ENCODE results near the gene ACSL1.

The ACSL1 gene

GRCh38 chr4:184719407-184719806 is 106.4 kb downstream of the ACSL1 start:
- Mint-ChIP-seq H3K27ac (no peak overlapping the region), H3K4me1 (peaks cover 14% of the 10 kb centered on the region), H3K27me3 (no peaks in the 10 kb centered on the region), H3K4me3 (no peak overlapping the region), H3K9me3 (peaks cover 8 to 13% of the 10 kb centered on the region in 2 donors)
- ATAC-seq (no peak), DNase-seq (no peak)

GRCh38 chr4:184715526-184715925 is 110.2 kb downstream of the ACSL1 start:
- DNase-seq, result no peak
- ATAC-seq, result no peak
- Mint-ChIP-seq H3K27ac (no peak overlapping the region), H3K4me1 (peaks cover 5% of the 10 kb centered on the region), H3K9me3 (no peaks in the 10 kb centered on the region), H3K4me3 (no peak overlapping the region), H3K27me3 (no peaks in the 10 kb centered on the region)

- Mint-ChIP-seq H3K27me3 (no peaks in the 10 kb centered on the region), H3K27ac (no peak overlapping the region), H3K4me1 (peaks cover 5% of the 10 kb centered on the region), H3K9me3 (no peaks in the 10 kb centered on the region), H3K4me3 (no peak overlapping the region)
- no peak for DNase-seq
- no peak for ATAC-seq
These were observed 111.9 kb downstream of the ACSL1 start for GRCh38 chr4:184713887-184714286.

- DNase-seq, result no peak
- no peak overlapping the region for H3K27ac Mint-ChIP-seq
- H3K9me3 Mint-ChIP-seq, result no peaks in the 10 kb centered on the region
- peaks cover 1% of the 10 kb centered on the region for H3K4me1 Mint-ChIP-seq
- H3K27me3 Mint-ChIP-seq, result no peaks in the 10 kb centered on the region
- H3K4me3 Mint-ChIP-seq, result no peak overlapping the region
- no peak for ATAC-seq
These were observed 113.4 kb downstream of the ACSL1 start for GRCh38 chr4:184712322-184712721.

GRCh38 chr4:184706453-184706852 is 119.3 kb downstream of the ACSL1 start:
- no peak for ATAC-seq
- no peaks in the 10 kb centered on the region for H3K9me3 Mint-ChIP-seq
- H3K27ac Mint-ChIP-seq, result no peak overlapping the region
- no peak for DNase-seq
- peaks cover 30% of the 10 kb centered on the region for H3K4me1 Mint-ChIP-seq
- H3K27me3 Mint-ChIP-seq, result no peaks in the 10 kb centered on the region
- no peak overlapping the region for H3K4me3 Mint-ChIP-seq

- peak; percentile 73 for ATAC-seq
- DNase-seq, result no peak
- H3K4me1 Mint-ChIP-seq, result peaks cover 30% of the 10 kb centered on the region
- H3K9me3 Mint-ChIP-seq, result no peaks in the 10 kb centered on the region
- no peak overlapping the region for H3K4me3 Mint-ChIP-seq
- no peaks in the 10 kb centered on the region for H3K27me3 Mint-ChIP-seq
- H3K27ac Mint-ChIP-seq, result no peak overlapping the region
These were observed 120.1 kb downstream of the ACSL1 start for GRCh38 chr4:184705692-184706091.
